HG03442 (cell line): ENCODE results near the gene PIGL.

Experiments
- ATAC-seq: cut with Tn5 transposase; IDR thresholded peaks from one replicate; pipeline ENCODE4 v1.9.1; 2021; ENCODE audit warnings: mild to moderate bottlenecking, moderate library complexity; ENCODE audit not compliant: unreplicated experiment

The PIGL gene

DNA sequence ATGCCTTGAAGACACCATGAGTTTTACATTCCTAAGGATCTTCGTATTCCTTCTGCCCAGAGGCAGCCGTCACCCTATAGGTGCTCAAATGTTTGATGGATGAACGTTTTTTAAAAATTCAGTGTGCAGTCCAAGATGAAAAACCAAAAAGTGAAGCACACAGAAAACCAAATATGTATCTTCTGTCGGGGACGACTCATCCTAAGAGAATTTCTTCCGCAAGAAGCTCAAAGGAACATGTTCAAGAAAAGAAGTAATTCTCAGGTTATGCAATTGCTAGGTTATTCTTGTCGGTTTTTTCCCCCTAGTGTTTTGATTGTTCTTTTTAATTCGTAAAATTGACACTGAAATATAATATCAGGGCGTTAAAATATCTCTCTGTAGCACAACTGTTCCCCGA, 134.8 kb downstream of the PIGL start:
- no peak for ATAC-seq

DNA sequence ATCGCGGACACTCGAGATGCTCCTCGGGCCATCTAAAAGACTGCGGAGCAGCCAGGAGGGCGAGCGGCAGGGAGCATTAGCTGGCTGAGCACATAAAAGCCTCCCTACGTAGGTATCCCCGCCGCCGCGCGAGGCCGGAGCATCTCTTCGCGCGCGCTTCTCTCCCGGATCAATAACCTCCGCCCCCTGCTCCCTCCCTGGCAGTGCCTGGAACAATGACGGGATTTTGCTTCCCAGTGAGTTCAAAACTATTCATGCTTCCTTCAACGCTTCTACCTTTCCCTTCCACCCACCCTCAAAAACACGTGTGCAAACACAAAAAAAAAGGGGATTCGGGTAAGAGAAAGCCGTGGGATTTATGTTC, 135.3 kb downstream of the PIGL start:
- no peak for ATAC-seq

DNA sequence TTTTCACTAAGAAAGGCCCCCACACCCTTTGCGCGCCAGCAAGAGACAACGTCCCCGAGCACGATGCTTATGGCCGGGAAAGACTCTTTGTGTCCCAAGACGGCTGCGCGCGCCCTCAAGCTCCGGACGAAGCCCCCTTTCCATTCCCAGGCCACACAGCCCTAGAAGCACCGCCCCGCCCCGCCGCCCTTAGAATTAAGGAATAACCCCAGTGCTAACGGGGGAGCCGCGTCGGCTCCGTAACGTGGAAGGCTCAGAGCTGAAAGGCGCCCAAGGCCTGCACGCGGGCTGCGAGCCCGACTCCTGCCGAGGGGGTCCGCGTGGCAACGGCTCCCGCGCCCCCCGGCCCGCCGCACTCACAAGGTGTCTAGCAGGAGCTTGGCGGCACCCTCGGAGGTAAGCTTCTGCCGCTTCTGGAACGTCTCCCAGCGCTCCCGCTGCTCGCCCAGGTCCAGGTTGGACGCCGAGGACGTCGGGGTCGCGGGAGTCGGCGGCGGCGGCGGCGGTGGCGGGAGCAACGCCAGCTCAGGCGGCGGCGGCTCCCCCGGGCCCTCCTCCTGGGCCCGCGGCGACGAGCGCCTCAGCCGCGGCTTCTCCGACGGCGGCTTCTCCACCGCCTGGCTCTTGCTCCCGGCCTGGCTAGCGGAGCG, 135.8 kb downstream of the PIGL start:
- ATAC-seq: peak; percentile 37

DNA sequence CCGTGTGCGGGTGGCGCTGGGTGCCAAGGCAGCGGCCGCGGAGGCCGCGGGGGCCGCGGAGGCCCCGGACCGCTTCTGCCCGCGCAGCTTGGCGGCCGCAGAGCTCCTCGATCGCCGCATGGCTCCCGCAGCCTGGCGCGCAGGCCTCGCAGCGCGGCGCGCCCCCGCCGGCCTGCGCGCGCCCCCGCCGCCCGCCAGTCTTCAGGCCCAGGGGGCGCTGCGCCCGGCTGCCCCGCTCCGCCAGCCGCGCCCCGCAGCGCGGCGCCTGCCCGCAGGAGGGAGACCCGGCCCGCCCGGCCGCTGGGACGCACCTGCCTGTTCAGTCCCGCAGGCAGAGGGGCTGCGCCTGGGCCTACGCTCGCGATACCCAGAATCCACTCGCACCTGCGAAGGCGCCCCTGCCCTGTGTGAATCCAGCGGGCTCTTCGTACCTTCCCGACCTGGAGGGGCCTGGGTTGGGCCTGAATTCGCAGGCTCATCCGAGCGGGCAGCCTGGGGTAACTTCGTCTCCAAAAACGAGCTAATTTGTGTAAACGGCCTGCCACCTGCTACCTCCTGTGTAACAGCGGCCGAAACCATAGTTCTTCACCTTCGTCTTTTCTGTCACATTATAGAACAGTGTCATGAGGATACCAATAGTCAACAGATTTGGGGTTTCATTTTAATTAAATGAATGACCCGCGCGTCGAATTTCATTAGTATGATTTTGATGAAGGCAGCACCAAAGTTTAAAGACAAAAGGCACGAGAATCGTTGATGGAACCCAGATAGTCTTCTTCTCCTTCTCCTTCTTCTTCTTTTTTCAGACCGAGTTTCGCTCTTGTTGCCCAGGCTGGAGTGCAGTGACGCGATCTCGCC, 136.5 kb downstream of the PIGL start, which contains the start of gene CENPV:
Gene CENPV, minus strand, starts transcription at position 153 of the 858 bp plus-strand sequence. Its CDS starts 33 bp downstream, at position 120.
- peak; percentile 65 for ATAC-seq

DNA sequence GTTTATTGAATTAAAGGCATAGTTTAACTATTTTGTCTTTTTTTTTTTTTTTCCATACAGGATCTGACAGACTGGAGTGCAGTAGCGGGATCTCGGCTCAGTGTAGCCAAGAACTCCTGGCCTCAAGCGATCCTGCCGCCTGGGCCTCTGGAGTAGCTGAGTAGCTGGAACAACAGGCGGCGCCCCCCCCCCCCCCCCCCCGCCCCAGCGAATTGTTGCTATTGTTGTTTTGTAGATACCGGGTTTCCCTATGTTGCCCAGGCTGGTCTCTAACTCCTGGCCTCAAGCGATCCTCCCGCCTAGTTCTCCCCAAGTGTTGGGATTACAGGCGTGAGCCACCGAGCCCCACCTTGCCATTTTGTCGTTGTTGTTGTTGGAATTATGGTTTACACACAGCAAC, 137.6 kb downstream of the PIGL start:
- no peak for ATAC-seq

DNA sequence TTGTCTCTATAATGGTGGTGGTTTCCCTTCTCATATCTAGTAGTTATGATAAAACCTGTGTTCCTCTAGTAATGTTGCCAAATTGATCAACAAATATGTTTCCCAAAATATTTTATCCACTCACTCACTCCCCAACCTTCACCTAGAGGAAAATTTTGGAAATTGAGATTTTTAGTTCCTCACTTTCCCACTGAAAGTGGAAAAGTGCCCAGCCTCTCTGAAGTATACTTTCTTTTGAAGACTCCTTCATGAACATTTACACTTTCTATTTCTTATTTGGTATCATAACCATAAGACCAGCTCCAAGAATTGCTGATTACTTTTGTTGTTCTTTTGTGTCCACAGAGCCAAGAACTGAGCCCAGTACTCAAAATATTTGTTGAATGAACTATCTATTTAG, 141.4 kb downstream of the PIGL start:
- ATAC-seq: no peak

DNA sequence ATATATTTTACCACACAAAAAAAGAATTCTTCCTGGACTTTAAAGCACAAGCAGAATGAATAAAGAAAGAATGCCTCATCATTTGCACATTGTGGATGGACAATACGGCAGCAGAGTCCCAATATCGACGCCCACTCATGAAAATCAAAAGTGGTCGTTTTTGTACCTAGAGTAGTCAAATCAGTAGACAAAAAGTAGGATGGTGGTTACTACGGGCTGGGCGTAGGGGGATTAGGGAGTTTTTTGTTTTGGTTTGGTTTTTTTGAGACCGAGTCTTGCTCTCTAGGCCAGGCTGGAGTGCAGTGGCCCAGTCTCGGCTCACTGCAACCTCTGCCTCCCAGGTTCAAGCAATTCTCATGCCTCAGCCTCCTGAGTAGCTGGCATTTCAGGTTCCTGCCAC, 144.9 kb downstream of the PIGL start:
- ATAC-seq: peak; percentile 38

DNA sequence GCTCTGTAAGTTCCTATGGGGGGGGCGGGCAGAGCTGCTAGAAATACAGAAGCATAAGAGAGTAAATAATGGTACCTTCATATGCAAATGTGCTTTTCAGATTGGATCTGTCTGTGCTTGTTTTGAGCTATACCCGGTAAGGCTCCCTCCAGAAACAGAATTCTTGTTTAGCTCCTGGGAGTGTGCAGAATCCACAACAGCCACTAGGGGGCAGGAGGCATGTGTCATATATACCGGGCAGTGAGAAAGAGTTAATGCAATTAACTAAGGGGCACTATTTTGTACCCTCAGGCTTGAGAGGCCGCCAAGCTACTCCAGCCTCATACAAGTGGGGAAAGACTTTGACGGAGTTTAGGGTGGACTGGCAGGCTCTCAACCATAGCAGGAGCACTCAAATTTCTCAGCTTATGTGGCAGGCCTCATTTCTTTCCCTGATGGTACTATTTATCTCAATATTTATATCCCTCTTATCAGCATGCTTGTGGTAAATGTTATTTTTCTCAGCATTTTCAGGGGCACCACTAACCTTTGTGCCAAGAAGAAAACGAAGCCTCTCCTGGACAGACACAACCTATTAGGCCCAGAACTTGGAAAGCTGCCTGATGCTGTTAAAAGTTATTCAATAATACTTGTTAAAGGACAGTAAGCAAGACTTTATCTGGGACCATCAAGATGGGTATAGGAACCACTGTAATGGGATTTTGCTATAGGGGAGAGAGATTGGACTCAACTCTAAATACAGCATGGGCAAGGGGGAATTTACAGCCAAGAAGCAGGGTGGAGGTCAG, 146.9 kb downstream of the PIGL start:
- peak; percentile 60 for ATAC-seq

DNA sequence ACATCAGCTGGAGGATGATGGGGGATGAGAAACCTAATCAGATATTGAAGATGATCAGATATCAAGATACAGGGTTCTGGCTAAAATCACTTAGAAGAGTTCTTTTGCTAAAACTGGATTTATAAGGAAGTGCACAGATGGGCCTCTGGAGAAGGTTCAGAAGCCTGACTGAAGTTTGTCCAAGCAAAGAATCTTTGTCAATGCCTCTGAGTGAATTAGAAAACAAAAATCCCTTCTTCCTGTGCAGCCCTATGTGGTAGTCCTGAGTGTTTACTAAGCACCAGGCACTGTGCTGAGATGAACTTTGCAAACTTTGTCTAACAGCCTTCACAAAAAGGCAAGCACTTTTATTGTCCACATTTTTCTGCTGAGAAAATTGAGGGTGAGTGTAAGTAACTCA, 147.6 kb downstream of the PIGL start:
- no peak for ATAC-seq

DNA sequence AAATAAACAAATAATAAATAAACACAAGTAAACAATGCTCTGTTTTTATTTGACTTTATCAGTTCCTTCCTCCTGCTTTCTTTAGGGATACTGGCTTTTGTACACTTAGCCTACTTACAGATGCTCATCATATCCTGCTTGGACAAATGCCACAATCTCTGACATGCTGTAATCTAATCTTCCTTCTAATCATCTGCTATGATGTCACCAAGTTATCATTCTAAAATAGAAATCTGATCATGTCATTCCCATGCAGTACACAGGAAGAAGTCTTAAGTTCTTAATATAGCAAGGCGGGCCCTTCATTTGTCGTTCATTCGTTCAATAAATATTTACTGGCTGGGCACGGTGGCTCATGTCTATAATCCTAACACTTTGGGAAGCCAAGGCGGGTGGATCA, 154.7 kb downstream of the PIGL start:
- ATAC-seq: no peak

DNA sequence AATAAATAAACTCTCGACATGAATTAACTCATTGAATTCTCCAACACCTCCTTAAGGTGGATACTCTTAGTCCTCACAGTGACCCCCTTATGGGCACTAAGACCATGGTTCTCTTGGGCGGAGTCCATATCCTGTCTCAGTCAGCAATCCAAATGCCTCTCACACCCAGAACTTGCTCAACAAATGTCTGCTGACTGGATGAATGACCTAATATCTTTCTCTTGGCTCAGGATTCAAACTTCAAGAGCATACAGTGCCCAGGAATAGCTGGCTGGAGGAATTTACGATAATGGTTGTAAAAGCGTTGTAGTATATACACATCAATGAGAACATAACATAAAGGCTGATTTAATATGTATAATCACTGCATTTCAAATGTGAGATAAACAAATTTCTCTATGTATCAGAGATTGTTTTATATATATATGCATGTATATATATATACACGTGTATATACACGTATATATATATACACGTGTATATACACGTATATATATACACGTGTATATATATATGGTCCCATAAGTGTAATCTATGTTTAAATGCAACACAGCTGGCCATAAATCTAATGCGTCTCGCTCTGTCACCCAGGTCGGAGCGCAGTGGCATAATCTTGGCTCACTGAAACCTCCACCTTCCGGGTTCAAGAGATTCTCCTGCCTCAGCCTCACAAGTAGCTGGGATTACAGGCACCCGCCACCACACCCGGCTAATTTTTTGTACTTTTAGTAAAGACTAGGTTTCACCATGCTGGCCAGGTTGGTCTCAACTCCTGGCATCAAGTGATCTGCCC, 157.3 kb downstream of the PIGL start:
- ATAC-seq: no peak
